ENCODE measurements around the gene KLF5.

- TF ChIP-seq CTCF (conservative IDR thresholded peaks at IDR 0.05) (no peak), EZH2 (IDR thresholded peaks at IDR 0.05; ENCODE audit: low read depth) (no peak)
Measured at GRCh38 chr13:73081256-73081915, 22.6 kb downstream of the KLF5 start.
